Hippocampal formation (tissue), 2 donors: ENCODE results near the gene THAP4.
"Not testable (repeated sequence)": the region's sequence is repeated elsewhere in the genome, so short reads cannot be mapped to it uniquely, and the experiment has no call there.

Source experiments
- DNase-seq, 2 donors: peaks; one replicate each; lab custom pipeline; 2025; lab: John Stamatoyannopoulos, UW

Gene THAP4

DNA sequence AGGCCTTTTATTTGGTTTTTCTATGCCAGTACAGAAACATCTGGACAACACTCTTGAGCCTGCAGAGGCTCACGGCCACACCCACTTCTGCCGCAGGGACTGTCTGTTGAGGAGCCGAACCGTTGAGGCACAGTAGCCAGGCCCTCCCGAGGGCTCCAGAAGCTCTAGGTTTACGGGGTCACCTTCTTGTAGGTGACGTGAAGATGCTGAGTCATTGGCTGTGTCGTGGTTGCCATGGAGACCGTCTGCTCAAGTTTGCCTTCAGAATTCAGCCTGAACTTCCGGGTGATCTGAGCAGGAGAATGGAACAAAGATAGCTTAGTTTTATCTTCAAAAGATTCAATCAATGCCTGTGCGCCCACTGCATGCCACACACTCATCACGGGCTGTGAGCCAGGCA lies 52.5 kb downstream of the THAP4 start:
- no peak for DNase-seq

- DNase-seq = no peak
Measured at GRCh38 chr2:241582806-241583205, 54.2 kb downstream of the THAP4 start.

DNA sequence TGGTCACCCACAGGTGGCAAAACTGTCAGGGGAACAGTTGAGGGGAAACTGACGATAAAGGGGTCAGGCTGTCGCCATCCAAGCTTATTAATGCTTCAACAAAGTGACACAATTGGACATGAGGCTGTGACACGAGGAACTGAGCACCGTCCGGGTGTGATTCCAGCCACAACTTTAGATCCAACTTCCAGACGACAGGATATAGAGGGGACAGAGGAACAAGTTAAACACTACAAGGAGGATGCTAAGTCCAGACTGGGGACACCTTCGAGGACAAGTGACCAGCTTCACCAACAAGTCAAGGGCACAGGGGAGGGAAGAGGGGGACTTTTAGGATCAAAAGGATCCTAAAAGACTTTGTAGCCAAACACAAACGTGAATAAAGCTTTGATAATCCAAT lies 54.6 kb downstream of the THAP4 start:
- DNase-seq = no peak

GRCh38 chr2:241579281-241579680 lies 57.7 kb downstream of the THAP4 start:
- DNase-seq = no peak

GRCh38 chr2:241577413-241578122 lies 59.4 kb downstream of the THAP4 start:
- peak in 1 of 2 donors; percentile 45 for DNase-seq

GRCh38 chr2:241576293-241576654 lies 60.7 kb downstream of the THAP4 start:
- DNase-seq = no peak

DNA sequence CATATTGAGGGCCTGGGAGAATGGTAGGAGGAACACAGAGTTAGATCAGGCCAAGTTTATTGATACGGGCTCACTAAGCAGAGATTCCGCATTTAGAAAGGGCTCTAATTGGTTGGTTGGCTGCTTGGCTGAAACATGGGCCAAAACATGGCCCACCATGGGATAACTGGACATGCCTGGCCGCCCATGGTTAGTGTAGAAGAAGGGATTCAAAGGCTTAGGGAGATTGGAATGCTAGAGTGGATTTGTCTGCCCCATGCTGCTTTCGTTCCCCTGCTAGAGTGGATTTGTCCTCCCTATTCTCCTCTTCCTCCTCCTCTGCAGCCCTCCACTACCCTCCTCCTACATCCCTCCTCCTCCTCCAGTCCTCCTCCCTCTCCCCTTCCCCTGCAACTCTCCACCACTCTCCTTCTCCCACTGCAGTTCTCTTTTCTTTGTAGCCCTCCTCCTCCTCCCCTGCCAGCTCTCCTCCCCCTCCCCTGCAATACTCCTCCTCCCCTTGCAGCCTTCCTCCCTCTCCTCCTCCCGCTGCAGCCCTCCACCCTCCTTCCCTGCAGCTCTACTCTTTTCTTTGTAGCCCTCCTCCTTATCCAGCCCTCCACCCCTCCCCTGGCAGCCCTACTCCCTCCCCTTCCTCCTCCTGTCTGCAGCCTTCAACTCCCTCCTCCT lies 61.2 kb downstream of the THAP4 start:
- no peak for DNase-seq

- no peak for DNase-seq
Measured at GRCh38 chr2:241574911-241575623, 61.9 kb downstream of the THAP4 start.

DNA sequence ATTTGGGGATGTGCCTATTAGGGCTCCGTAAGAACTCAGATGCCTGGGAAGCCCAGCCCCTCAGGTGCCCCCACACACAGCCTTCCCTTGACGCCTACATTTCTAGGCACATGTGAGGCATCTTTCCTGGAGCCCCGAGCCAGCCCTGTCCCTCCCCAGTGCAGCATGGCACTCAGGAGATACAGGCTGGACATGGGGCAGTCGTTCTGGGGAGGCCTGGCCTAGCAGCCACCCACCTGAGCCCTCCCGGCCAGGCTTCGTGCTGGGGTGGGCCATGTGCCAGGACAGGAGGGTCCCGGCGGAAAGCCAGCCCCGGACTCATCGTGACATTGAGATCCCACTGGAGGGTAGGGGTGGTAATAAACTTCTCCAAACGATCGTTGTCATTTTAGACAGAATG lies 63.2 kb downstream of the THAP4 start:
- DNase-seq = no peak

- not testable (repeated sequence) for DNase-seq
Measured at GRCh38 chr2:241572915-241573651, 63.9 kb downstream of the THAP4 start.

GRCh38 chr2:241571821-241572620 lies 64.9 kb downstream of the THAP4 start:
- DNase-seq = no peak

- DNase-seq = no peak
Measured at GRCh38 chr2:241570961-241571581, 65.9 kb downstream of the THAP4 start.

- no peak for DNase-seq
Measured at GRCh38 chr2:241569831-241570281, 67.1 kb downstream of the THAP4 start.

DNA sequence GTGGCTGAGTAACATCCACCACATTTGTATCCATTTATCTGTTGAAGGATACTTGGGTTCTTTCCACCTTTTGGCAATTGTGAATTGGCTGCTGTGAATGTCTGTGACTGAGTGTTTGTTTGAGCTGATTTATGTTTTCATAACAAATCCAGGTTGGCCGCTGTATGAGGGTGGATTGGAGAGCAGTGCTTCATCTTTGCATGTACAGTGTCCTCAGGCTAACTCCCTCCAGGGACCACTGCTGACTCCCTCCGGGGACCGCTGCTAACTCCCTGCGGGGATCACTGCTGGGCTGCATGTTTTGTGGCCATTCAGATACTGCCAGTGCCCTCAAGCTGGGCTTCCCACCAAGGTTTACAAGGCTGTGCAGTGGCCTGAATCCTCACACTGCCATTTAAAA lies 68.2 kb downstream of the THAP4 start:
- no peak for DNase-seq

- no peak for DNase-seq
Measured at GRCh38 chr2:241567776-241568175, 69.2 kb downstream of the THAP4 start.

DNA sequence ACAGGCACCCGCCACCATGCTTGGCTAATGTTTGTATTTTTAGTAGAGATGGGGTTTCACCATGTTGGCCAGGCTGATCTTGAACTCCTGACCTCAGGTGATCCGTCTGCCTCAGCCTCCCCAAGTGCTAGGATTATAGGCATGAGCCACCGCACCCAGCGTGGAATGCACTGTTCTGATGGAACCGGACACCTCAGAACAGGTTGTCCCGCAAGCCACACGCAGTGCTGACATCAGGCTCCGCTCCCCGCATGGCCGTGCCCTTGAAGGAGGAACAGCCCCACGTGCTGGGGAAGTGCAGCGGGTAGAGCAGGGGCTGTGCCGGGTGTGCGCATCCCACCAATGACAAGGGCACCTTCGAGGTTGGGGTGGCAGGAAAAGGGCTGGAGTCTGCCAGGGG lies 69.7 kb downstream of the THAP4 start:
- DNase-seq = not testable (repeated sequence)

DNA sequence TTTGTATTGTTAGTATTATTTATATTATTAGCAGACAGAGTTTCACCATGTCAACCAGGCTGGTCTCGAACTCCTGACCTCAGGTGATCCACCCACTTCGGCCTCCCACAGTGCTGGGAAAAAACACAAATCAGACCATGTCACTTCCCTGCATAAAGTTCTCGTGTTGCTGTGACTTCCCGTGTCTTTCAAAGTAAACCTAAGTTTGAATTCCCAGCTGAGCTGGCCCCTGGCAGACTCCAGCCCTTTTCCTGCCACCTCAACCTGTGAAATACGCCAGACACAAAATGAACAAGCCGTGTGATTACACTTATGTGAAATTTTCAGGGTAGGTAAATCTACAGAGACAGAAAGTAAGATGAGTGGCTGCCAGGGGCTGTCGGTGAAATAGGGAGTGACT lies 70.5 kb downstream of the THAP4 start:
- DNase-seq = no peak

- DNase-seq = not testable (repeated sequence)
Measured at GRCh38 chr2:241566021-241566420, 70.9 kb downstream of the THAP4 start.

GRCh38 chr2:241565411-241565810 lies 71.5 kb downstream of the THAP4 start:
- DNase-seq = no peak

DNA sequence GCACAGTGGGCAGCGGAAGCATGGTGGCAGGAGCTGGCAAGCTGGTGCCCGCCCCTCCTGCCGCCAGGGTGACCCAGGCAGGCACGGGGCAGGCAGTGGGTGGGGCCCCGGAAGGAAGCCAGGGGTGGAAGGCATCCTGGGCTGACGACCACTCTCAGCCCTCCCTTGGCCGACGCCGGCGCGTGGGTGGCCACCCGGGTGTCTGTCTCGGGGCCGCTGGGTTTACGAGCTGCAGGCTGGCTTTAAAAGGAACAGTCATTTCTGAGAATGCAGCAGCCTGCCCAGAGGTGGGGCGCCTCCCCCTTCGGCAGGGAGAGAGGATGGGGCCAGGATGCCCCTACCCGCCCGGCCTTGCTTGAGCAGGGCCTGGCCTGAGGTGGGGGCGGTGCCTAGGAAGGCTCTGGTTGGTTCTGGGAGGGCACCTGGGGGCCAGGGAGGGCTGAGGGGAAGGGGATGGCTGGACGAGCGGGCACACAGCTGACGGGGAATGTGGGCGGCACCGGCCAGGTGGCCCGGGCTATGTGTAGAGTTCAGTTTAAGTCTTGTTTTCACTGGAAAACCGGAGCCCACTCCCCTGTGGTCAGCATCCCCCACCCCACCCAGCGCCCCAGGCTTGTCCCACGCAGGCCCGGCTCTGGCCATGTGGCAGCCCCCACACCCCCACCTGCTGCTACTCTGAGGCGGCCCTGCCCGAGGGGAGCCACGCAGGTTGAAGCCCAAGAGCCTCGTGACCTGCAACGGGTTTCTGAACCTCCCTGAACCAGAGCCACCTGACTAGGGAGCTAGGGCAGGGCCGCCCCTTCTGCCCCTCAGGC lies 72.2 kb downstream of the THAP4 start:
- DNase-seq = no peak
